BE2C (cell line): Measurements from ENCODE around the gene C1GALT1.

Experiments used
- DNase-seq: peaks from one replicate; pipeline ENCODE4 v3.0.0-alpha.2; 2020
- H3K27me3 ChIP-seq: fragments of 250-450 bp; sonication (Bioruptor Pico); 2 replicates; pipeline ENCODE4 v1.5.1; 2020; ENCODE audit warnings: mild to moderate bottlenecking
- H3K36me3 ChIP-seq: fragments of 250-450 bp; sonication (Bioruptor Pico); 2 replicates; pipeline ENCODE4 v1.5.1; 2020; ENCODE audit warnings: mild to moderate bottlenecking
- H3K4me1 ChIP-seq: fragments of 250-450 bp; sonication (Bioruptor Pico); 2 replicates; pipeline ENCODE4 v1.5.1; 2020
- H3K4me3 ChIP-seq: 2 replicates; pipeline ENCODE4 v1.5.1; 2011; ENCODE audit warnings: low read depth, low read length
- H3K9me3 ChIP-seq: fragments of 250-450 bp; sonication (Bioruptor Pico); 2 replicates; pipeline ENCODE4 v1.5.1; 2020
- TF ChIP-seq, protein P1 (sequence below): IDR thresholded peaks from 2 replicates; pipeline ENCODE4 v1.5.1; 2012; ENCODE audit warnings: mild to moderate bottlenecking, low read depth, low read length

The C1GALT1 gene

DNA sequence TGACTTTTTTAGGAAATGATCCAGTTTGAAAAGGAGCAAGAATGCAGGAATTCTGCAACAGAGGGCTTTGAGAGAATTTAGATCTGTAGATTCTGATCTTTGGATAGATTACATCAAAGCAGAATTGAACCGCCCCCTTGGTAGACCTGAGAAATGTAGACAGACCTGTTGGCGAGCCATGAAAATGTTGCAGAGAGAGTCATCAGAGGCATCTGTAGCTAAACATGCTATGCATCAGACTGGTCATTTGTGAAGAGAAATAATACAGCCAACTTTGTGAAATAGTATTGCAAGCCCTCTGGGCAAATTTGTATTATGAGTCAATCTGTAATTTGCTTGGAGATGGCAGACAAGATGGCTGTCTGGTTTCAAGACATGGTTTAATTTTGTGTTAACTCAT lies 4.3 kb upstream of the C1GALT1 start:
- DNase-seq, result no peak
- Histone ChIP-seq H3K4me1 (no peaks in the 10 kb centered on the region), H3K27me3 (no peaks in the 10 kb centered on the region), H3K9me3 (no peaks in the 10 kb centered on the region), H3K36me3 (no peaks in the 10 kb centered on the region), H3K4me3 (no peak overlapping the region)
- TF ChIP-seq, protein P1, sequence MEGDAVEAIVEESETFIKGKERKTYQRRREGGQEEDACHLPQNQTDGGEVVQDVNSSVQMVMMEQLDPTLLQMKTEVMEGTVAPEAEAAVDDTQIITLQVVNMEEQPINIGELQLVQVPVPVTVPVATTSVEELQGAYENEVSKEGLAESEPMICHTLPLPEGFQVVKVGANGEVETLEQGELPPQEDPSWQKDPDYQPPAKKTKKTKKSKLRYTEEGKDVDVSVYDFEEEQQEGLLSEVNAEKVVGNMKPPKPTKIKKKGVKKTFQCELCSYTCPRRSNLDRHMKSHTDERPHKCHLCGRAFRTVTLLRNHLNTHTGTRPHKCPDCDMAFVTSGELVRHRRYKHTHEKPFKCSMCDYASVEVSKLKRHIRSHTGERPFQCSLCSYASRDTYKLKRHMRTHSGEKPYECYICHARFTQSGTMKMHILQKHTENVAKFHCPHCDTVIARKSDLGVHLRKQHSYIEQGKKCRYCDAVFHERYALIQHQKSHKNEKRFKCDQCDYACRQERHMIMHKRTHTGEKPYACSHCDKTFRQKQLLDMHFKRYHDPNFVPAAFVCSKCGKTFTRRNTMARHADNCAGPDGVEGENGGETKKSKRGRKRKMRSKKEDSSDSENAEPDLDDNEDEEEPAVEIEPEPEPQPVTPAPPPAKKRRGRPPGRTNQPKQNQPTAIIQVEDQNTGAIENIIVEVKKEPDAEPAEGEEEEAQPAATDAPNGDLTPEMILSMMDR, result no peak

DNA sequence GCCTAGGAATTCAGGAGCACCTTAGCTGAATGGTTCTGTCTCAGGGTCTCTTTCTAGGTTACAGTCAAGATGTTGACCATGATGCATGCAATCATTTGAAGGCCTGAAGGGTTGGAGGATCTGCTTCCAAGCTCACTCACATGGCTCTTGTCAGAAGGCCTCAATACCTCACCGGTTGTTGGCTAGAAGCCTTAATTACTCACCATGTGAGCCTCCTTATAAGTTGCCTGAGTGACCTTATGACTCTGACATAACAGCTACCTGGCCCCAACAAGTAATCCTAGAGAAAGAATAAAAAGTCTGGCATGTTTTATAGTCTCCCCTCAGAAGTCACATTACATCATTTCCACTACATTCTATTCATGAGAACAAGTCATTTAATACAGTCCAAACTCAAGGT lies 3.4 kb upstream of the C1GALT1 start:
- Histone ChIP-seq H3K4me1 (no peaks in the 10 kb centered on the region; the same call in 1 of the 2 replicates), H3K9me3 (no peaks in the 10 kb centered on the region), H3K36me3 (no peaks in the 10 kb centered on the region), H3K27me3 (no peaks in the 10 kb centered on the region), H3K4me3 (no peak overlapping the region)
- no peak for DNase-seq
- TF ChIP-seq, protein P1, result no peak

DNA sequence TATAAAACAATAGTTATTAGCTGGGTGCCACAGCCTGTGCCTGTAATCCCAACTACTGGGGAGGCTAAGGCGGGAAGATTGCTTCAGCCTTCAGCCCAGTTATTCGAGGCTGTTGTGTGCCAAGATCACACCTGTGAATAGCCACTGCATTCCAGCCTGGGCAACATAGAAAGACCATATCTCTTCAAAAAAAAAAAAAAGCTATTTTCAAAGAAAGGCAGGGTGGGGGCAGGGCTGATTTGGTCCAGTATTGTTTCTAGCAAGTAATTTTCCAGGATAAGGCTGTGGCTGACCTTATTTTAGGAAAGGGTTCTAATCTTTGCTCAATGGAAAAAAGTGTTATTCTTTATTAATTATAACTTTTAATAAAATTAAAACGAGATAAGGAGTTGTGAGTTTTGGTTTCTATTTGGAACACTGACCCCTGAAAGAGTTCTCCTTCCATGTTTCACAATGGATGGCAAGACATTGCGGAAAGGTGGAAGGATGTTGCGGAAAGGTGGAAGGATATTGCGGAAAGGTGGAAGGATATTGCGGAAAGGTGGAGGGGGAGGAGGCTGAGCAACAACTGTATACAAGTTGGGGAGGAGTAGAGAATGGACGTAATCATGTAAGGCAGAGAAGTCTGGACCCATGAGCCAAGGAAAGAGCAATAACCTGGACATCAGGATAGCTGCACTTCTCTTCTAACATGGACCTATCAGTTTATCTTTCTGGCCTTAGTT lies 1.5 kb upstream of the C1GALT1 start:
- Histone ChIP-seq H3K4me3 (no peak overlapping the region), H3K4me1 (no peaks in the 10 kb centered on the region; the same call in 1 of the 2 replicates)
- TF ChIP-seq, protein P1, result no peak

DNA sequence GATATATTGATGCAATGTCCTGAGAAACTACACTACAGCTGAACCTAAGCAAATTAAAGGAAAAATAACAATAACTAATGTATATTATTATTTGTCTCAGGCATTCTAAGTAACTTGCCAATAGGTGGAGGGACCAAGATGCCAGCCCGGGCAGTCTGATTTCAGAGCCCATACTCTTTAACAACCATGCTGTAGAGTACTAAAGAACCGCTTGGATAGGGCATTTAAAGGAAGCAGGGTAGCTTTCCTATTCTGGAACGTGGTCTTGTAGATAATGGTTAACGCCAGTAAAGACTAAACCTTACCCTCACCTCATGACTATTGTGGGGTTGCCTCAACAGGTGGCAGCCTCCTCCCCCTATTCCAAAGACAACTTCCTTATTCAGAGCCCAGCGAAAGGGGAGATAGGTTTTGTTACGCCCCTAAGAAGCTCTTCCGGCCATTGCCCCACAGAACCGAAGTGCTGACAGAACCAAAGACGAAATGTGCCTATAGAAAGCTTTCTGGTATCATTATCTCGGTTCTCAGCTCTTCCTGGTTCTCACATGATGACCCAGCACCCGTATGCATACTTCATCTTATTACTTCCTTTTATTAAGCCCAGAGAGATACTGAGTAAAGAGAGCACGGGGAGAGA lies 707 bp upstream of the C1GALT1 start:
- TF ChIP-seq, protein P1, result no peak
- Histone ChIP-seq H3K4me1 (no peaks in the 10 kb centered on the region; the same call in 1 of the 2 replicates), H3K9me3 (no peaks in the 10 kb centered on the region), H3K27me3 (no peaks in the 10 kb centered on the region), H3K36me3 (no peaks in the 10 kb centered on the region), H3K4me3 (peak overlapping the region; percentile 83)
- no peak for DNase-seq

More for the DNA sequence above, 1.5 kb upstream of the C1GALT1 start:
- no peaks in the 10 kb centered on the region for H3K36me3 ChIP-seq
- H3K9me3 ChIP-seq, result no peaks in the 10 kb centered on the region
- H3K27me3 ChIP-seq, result no peaks in the 10 kb centered on the region
- no peak for DNase-seq

DNA sequence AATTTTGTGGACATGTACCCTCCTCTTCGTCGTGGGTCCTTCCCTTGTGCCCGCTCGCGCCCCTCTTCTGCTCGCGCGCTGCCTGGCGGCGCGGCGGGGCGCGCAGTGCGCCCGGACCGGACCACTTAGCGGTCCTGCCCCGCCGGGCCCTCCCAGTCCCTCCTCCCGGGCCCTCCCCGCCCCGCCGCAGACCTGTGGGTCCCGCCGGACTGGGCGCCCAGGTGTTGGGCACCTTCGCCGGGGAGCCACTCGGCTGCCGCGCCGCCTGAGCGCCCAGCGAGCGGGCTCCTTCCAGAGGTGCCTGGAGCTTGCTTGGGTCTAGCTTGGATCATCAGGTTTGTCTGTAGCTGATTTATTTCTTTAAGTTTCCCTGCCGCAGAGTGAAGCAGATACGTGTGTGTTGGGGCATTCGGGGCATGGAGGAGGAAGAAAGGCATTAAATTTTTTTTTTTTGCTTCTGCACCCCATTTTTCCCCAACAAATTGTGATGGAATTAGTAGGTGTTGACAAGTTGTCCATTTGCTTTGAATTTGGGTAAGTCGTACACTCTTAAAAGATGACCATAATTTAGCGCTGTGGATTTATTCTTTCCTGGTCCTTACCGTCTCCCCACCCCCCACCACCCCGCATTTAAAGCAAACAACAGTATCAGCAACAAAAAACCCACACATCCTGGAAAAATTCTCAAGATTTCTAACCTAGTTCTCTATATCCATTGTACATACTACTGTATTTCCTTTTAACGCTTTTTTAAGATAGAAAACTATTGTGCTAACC lies 905 bp downstream of the C1GALT1 start:
- peak; percentile 35 for DNase-seq
- H3K36me3 ChIP-seq, result no peaks in the 10 kb centered on the region
- TF ChIP-seq, protein P1, result no peak
- peaks cover 5% of the 10 kb centered on the region; the same call in 1 of the 2 replicates for H3K4me1 ChIP-seq
- no peaks in the 10 kb centered on the region for H3K9me3 ChIP-seq
- H3K4me3 ChIP-seq, result peak overlapping the region; percentile 86
- no peaks in the 10 kb centered on the region for H3K27me3 ChIP-seq
